Left cardiac atrium (tissue), 4 donors: ENCODE measurements around the gene PRTN3. TPM values are rescaled to one million over a fixed set of nuclear protein-coding genes. Genes with fewer than 3 reads are reported as not detected.
"Not testable (repeated sequence)": the region's sequence is repeated elsewhere in the genome, so short reads cannot be mapped to it uniquely, and the experiment has no call there.

Experiments
- ATAC-seq, 2 donors: fragments of 200-7000 bp; cut with Tn5 transposase; one replicate each; pipeline ENCODE4 v1.9.1; 2020; ENCODE audit warnings: mild to moderate bottlenecking in 2 of 2, moderate library complexity in 2 of 2
- DNase-seq: peaks from one replicate; pipeline ENCODE4 v3.0.0-alpha.2; 2020
- intact Hi-C, 2 donors: fragments of 100-400 bp; cut with DNase I; formaldehyde crosslinking; loops; one replicate each; pipeline versions ENCODE4 v1.14.1 to v1.15.1; 2022 to 2023
- total RNA-seq, 2 donors: library from RNA; stranded (reverse); fragmentation: NEBNext Ultra II Directional; extraction: Animal tissue kit (Norgen Biotek cat#: 25700); gene quantifications; one replicate each; pipeline ENCODE4 v1.2.1, GENCODE V29; 2021
- donor health status: DM: no; HTN: yes; CAD: no.
- donor health status: DM: no; HTN: yes; CAD: no; lungs with severe emphysema.
- donor health status: DM: yes; HTN: yes; CAD: no.
- donor health status: Dilated cardiomyopathy.

PRTN3 gene
- total RNA-seq, 2 donors from 2014 or later: not detected

- intact Hi-C loops: no loop called here
- ATAC-seq (no peak), DNase-seq (no peak)
Measured at GRCh38 chr19:883661-884211, 42.9 kb downstream of the PRTN3 start.

- intact Hi-C loops: no loop called here
- ATAC-seq: no peak
- no peak for DNase-seq
Measured at GRCh38 chr19:884420-885211, 43.8 kb downstream of the PRTN3 start.

- ATAC-seq (no peak), DNase-seq (no peak)
- intact Hi-C loops: no loop called here
Measured at GRCh38 chr19:885536-886224, 44.9 kb downstream of the PRTN3 start.

- no peak for ATAC-seq
- no peak for DNase-seq
- intact Hi-C loops: no loop called here
Measured at GRCh38 chr19:887072-887471, 46.3 kb downstream of the PRTN3 start.

GRCh38 chr19:887599-887998, 46.8 kb downstream of the PRTN3 start:
- DNase-seq (no peak), ATAC-seq (no peak)
- intact Hi-C loops: no loop called here

GRCh38 chr19:888581-889385, 48.0 kb downstream of the PRTN3 start:
- intact Hi-C loops: no loop called here
- DNase-seq (no peak), ATAC-seq (no peak)

- ATAC-seq: no peak
- no peak for DNase-seq
- intact Hi-C loops: no loop called here
Measured at GRCh38 chr19:889662-890295, 49.0 kb downstream of the PRTN3 start.

- no peak for ATAC-seq
- no peak for DNase-seq
- intact Hi-C loops: no loop called here
Measured at GRCh38 chr19:890831-891230, 50.0 kb downstream of the PRTN3 start.

- DNase-seq, ATAC-seq, intact Hi-C loops: not testable (repeated sequence)
Measured at GRCh38 chr19:891421-892200, 50.8 kb downstream of the PRTN3 start.

GRCh38 chr19:892243-892893, 51.6 kb downstream of the PRTN3 start:
- ATAC-seq (no peak), DNase-seq (no peak)
- intact Hi-C loops: no loop called here

- DNase-seq (peak; percentile 93), ATAC-seq (peak; percentile 97 to 99)
- intact Hi-C loops: no loop called here
Measured at GRCh38 chr19:892894-893689, 52.3 kb downstream of the PRTN3 start, which contains the start of the genes MED16 and RNU6-9. Gene MED16, minus strand, starts transcription at chr19:893187. Its CDS starts 2,056 bp downstream, at chr19:891131. Gene RNU6-9, plus strand, starts transcription at chr19:893484.

GRCh38 chr19:896434-896833, 55.6 kb downstream of the PRTN3 start:
- intact Hi-C loops: no loop called here
- DNase-seq: no peak
- no peak for ATAC-seq

- intact Hi-C loops: no loop called here
- DNase-seq (no peak), ATAC-seq (no peak)
Measured at GRCh38 chr19:896999-897398, 56.2 kb downstream of the PRTN3 start.

GRCh38 chr19:897442-898039, 56.7 kb downstream of the PRTN3 start:
- intact Hi-C loops: no loop called here
- DNase-seq: no peak
- no peak for ATAC-seq
